ENCODE data around the gene OPALIN. TPM values are rescaled to one million over a fixed set of nuclear protein-coding genes. Genes with fewer than 3 reads are reported as not detected.

Gene OPALIN
- total and polyA plus RNA-seq, 9 of the 15 experiments (the other 6 are each of a cell fraction or from before 2014, with no cell fraction given), result not detected

DNA sequence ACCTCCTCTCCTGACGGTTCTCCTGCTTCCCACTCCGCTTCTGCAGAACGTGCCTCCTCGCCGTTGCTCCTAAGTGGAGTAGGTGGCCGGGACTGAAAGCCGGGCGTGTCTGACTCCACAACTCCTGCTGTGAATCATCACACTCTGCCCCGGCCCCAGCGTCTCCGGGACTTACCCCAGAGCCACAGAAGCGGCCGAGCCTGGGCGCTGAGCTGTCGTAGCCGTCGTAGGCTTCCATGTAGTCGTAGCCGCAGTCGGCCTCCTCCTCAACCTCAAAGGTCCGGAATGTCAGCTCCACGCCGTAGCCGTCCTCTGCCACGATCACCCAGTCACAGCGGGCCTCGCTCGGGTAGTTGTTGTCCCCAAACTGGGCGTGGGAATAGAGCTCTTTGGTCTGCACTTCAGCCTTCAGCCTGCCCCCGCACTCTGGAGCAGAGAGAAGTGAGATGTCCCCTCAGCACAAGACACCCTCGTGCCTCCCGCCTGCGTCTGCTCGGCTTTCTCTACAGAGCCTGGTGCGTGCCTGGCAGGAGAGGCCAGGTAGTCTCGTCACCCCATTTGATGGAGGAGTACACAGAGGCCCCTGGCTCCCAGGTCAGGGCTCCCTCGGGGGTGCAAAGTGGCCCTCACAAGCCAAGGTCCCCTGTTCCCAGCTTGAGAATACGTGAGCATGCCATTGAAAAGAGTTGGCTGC, 11.2 kb upstream of the OPALIN start (continued):
- TF ChIP-seq, protein P1, sequence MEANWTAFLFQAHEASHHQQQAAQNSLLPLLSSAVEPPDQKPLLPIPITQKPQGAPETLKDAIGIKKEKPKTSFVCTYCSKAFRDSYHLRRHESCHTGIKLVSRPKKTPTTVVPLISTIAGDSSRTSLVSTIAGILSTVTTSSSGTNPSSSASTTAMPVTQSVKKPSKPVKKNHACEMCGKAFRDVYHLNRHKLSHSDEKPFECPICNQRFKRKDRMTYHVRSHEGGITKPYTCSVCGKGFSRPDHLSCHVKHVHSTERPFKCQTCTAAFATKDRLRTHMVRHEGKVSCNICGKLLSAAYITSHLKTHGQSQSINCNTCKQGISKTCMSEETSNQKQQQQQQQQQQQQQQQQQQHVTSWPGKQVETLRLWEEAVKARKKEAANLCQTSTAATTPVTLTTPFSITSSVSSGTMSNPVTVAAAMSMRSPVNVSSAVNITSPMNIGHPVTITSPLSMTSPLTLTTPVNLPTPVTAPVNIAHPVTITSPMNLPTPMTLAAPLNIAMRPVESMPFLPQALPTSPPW (CRISPR knock-in tag; IDR thresholded peaks at IDR 0.05), result no peak
- no peak for TF ChIP-seq TRIM25 (IDR thresholded peaks at IDR 0.05; ENCODE audit: borderline replicate concordance)
- no peak for TF ChIP-seq HDAC2 (IDR thresholded peaks at IDR 0.05)
- no peak for TF ChIP-seq TCF7 (IDR thresholded peaks at IDR 0.05; ENCODE audit: borderline replicate concordance)
- no peak for TF ChIP-seq IRF2 (CRISPR knock-in tag; IDR thresholded peaks at IDR 0.05)
- no peak for TF ChIP-seq KAT2B (IDR thresholded peaks at IDR 0.05; ENCODE audit: low read depth, low read length)
- no peak for TF ChIP-seq SNIP1 (IDR thresholded peaks at IDR 0.05; ENCODE audit: low read depth)
- no peak for TF ChIP-seq FOXK2 (conservative IDR thresholded peaks at IDR 0.05 in 1 of 2, IDR thresholded peaks at IDR 0.05 in 1 of 2; ENCODE audit: low read depth in 2 of 2)
- TF ChIP-seq TCFL5 (CRISPR knock-in tag; conservative IDR thresholded peaks at IDR 0.05), result no peak

Measured in K562 (cell line).